Measurements from ENCODE around the gene AGMO.

Gene AGMO

GRCh38 chr7:15457990-15458955 lies 103.5 kb downstream of the AGMO start:
- Histone ChIP-seq H3K4me2 (ENCODE audit: low read length) (no peak overlapping the region), H3K79me2 (ENCODE audit: control insufficient read depth, low read length) (no peaks in the 10 kb centered on the region), H3K9me3 (ENCODE audit: control insufficient read depth, insufficient read depth, low read length) (no peaks in the 10 kb centered on the region), H3K27ac (ENCODE audit: low read depth, low read length) (no peak overlapping the region), H3K27me3 (ENCODE audit: control insufficient read depth, low read length) (no peaks in the 10 kb centered on the region), H3F3A (ENCODE audit: control insufficient read depth, insufficient read depth) (no peaks in the 10 kb centered on the region), H3K36me3 (ENCODE audit: control insufficient read depth, low read length) (no peaks in the 10 kb centered on the region), H3K4me3 (ENCODE audit: low read length) (no peak overlapping the region), H4K20me1 (ENCODE audit: control insufficient read depth, insufficient read depth, low read depth, low read length) (no peaks in the 10 kb centered on the region), H3K9me2 (replicated peaks; ENCODE audit: control insufficient read depth, low read length) (no peaks in the 10 kb centered on the region), H3K4me1 (ENCODE audit: control insufficient read depth, low read length) (no peaks in the 10 kb centered on the region)
- TF ChIP-seq CTCF (IDR thresholded peaks at IDR 0.05; ENCODE audit: low read depth, low read length, poor library complexity, severe bottlenecking) (no peak), EZH2phosphoT487 (IDR thresholded peaks at IDR 0.05; ENCODE audit: borderline replicate concordance, low read length) (no peak)

DNA sequence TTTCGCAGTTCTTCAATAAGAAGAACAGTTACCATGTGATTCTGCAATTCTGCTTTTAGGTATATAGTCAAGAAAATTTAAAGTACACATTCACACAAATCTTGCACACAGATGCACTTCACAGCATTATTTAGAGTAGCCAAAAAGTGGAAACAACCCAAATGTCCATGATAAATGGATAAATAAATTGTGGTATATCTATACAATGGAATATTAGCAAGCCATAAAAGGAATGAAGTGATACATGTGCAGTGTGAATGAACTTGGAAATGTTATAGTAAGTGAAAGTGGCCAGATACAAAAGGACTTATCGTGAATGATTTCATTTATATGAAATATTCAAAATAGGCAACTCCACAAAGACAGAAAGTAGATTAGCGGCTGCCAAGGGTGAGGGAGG lies 109.1 kb downstream of the AGMO start:
- no peaks in the 10 kb centered on the region for H3K36me3 ChIP-seq (ENCODE audit: control insufficient read depth, low read length)
- H3K27me3 ChIP-seq (ENCODE audit: control insufficient read depth, low read length) = no peaks in the 10 kb centered on the region
- no peaks in the 10 kb centered on the region for H3K9me2 ChIP-seq (replicated peaks; ENCODE audit: control insufficient read depth, low read length)
- TF ChIP-seq CTCF (IDR thresholded peaks at IDR 0.05; ENCODE audit: low read depth, low read length, poor library complexity, severe bottlenecking) (no peak), EZH2phosphoT487 (IDR thresholded peaks at IDR 0.05; ENCODE audit: borderline replicate concordance, low read length) (no peak)
- H3K27ac ChIP-seq (ENCODE audit: low read depth, low read length) = no peak overlapping the region
- no peaks in the 10 kb centered on the region for H3K9me3 ChIP-seq (ENCODE audit: control insufficient read depth, insufficient read depth, low read length)
- H3K79me2 ChIP-seq (ENCODE audit: control insufficient read depth, low read length) = no peaks in the 10 kb centered on the region
- H3K4me1 ChIP-seq (ENCODE audit: control insufficient read depth, low read length) = no peaks in the 10 kb centered on the region
- no peaks in the 10 kb centered on the region for H4K20me1 ChIP-seq (ENCODE audit: control insufficient read depth, insufficient read depth, low read depth, low read length)
- H3F3A ChIP-seq (ENCODE audit: control insufficient read depth, insufficient read depth) = no peaks in the 10 kb centered on the region
- H3K4me3 ChIP-seq (ENCODE audit: low read length) = no peak overlapping the region
- H3K4me2 ChIP-seq (ENCODE audit: low read length) = no peak overlapping the region

- Histone ChIP-seq H3K4me1 (ENCODE audit: control insufficient read depth, low read length) (no peaks in the 10 kb centered on the region), H3K27me3 (ENCODE audit: control insufficient read depth, low read length) (no peaks in the 10 kb centered on the region), H3K79me2 (ENCODE audit: control insufficient read depth, low read length) (no peaks in the 10 kb centered on the region), H3K4me2 (ENCODE audit: low read length) (no peak overlapping the region), H3K27ac (ENCODE audit: low read depth, low read length) (no peak overlapping the region), H3K36me3 (ENCODE audit: control insufficient read depth, low read length) (no peaks in the 10 kb centered on the region), H3K4me3 (ENCODE audit: low read length) (no peak overlapping the region), H4K20me1 (ENCODE audit: control insufficient read depth, insufficient read depth, low read depth, low read length) (no peaks in the 10 kb centered on the region), H3K9me3 (ENCODE audit: control insufficient read depth, insufficient read depth, low read length) (no peaks in the 10 kb centered on the region), H3F3A (ENCODE audit: control insufficient read depth, insufficient read depth) (no peaks in the 10 kb centered on the region), H3K9me2 (replicated peaks; ENCODE audit: control insufficient read depth, low read length) (no peaks in the 10 kb centered on the region; the same call in 1 of the 2 replicates)
- TF ChIP-seq CTCF (IDR thresholded peaks at IDR 0.05; ENCODE audit: low read depth, low read length, poor library complexity, severe bottlenecking) (no peak), EZH2phosphoT487 (IDR thresholded peaks at IDR 0.05; ENCODE audit: borderline replicate concordance, low read length) (no peak)
Measured at GRCh38 chr7:15446722-15447121, 115.1 kb downstream of the AGMO start.
